Spleen (tissue), 11 donors: ENCODE data around the gene PCP2. TPM values are rescaled to one million over a fixed set of nuclear protein-coding genes. Genes with fewer than 3 reads are reported as not detected.

ENCODE experiments used
- DNase-seq: peaks from one replicate; pipeline ENCODE4 v3.0.0-alpha.2; 2020
- H3K27ac ChIP-seq, 8 donors: fragments of 200-600 bp; sonication (generic) in 7 of 8; 1 replicate in 4 of 8; 2 replicates in 4 of 8; pipeline versions ENCODE4 v1.5.0 to v1.8.0; 2016 to 2021; ENCODE audit warnings: inconsistent platforms in 4 of 8, mild to moderate bottlenecking in 4 of 8, moderate library complexity in 1 of 8
- H3K27me3 ChIP-seq, 7 donors: fragments of 200-600 bp; sonication (generic) in 6 of 7; replicated peaks in 1 of 7; 1 replicate in 4 of 7; 2 replicates in 3 of 7; pipeline versions ENCODE4 v1.5.0 to v1.8.0; 2016 to 2021; ENCODE audit warnings: inconsistent platforms in 3 of 7, mild to moderate bottlenecking in 1 of 7
- H3K36me3 ChIP-seq, 6 donors: fragments of 200-600 bp; sonication (generic) in 5 of 6; 1 replicate in 4 of 6; 2 replicates in 2 of 6; pipeline versions ENCODE4 v1.5.0 to v1.8.0; 2016 to 2021; ENCODE audit warnings: inconsistent platforms in 2 of 6
- H3K4me1 ChIP-seq, 6 donors: fragments of 200-600 bp; sonication (generic) in 5 of 6; 1 replicate in 3 of 6; 2 replicates in 3 of 6; pipeline versions ENCODE4 v1.5.0 to v1.8.0; 2016 to 2021; ENCODE audit warnings: inconsistent platforms in 3 of 6
- H3K4me3 ChIP-seq, 8 donors: fragments of 200-600 bp; sonication (generic) in 7 of 8; 1 replicate in 4 of 8; 2 replicates in 4 of 8; pipeline versions ENCODE4 v1.5.0 to v1.8.0; 2016 to 2021; ENCODE audit warnings: inconsistent platforms in 4 of 8, mild to moderate bottlenecking in 4 of 8, moderate library complexity in 2 of 8
- H3K9me3 ChIP-seq, 8 donors: fragments of 200-600 bp; sonication (generic) in 7 of 8; 1 replicate in 4 of 8; 2 replicates in 4 of 8; pipeline versions ENCODE4 v1.5.0 to v1.8.0; 2016 to 2021; ENCODE audit warnings: inconsistent platforms in 4 of 8
- POLR2A ChIP-seq, 3 donors: fragments of 450-650 bp; IDR thresholded peaks; one replicate each; pipeline ENCODE4 v1.5.1; 2017; ENCODE audit warnings: antibody characterized with exemption in 3 of 3, mild to moderate bottlenecking in 1 of 3
- POLR2AphosphoS5 ChIP-seq, 3 donors: sonication (generic); formaldehyde crosslinking; IDR thresholded peaks; one replicate each; pipeline ENCODE4 v1.5.1; 2017; ENCODE audit warnings: antibody characterized with exemption in 3 of 3
- WGBS, 5 donors: extraction: QIAGEN DNeasy Blood & Tissue Kit in 3 of 5; methylation state at CpG; one replicate each; pipeline versions ENCODE4 v1.1.5 to v1.1.7; 2013 to 2018; 5-methylcytosine and 5-hydroxymethylcytosine counted together
- intact Hi-C: fragments of 100-400 bp; cut with DNase I; formaldehyde crosslinking; loops from one replicate; pipeline ENCODE4 v1.15.0; 2023; ENCODE audit warnings: low total_unique reads
- polyA plus RNA-seq, 3 donors: library from polyadenylated mRNA; stranded (reverse); fragments of 200-250 nt; gene quantifications; one replicate each; pipeline ENCODE4 v1.2.1, GENCODE V29; 2013
- total RNA-seq, 7 donors: library from RNA; depleted of rRNA in 3 of 7; stranded (reverse); fragments of >200 nt in 3 of 7; fragmentation: NEBNext Ultra II Directional in 4 of 7; extraction: Animal tissue kit (Norgen Biotek cat#: 25700) in 4 of 7; gene quantifications; one replicate each; pipeline versions ENCODE4 v1.1.0 to v1.2.1, GENCODE V29; 2016 to 2021
- TF ChIP-seq, protein P1 (sequence below), 11 experiments: fragments of 200-600 bp in 7 of 11; fragments of 450-650 bp in 4 of 11; sonication (generic) in 4 of 11; IDR thresholded peaks in 8 of 11; conservative IDR thresholded peaks in 3 of 11; 1 replicate in 7 of 11; 2 replicates in 4 of 11; pipeline versions ENCODE4 v1.4.0 to v1.8.0; 2016 to 2021; ENCODE audit warnings: antibody characterized with exemption in 11 of 11, inconsistent platforms in 4 of 11, mild to moderate bottlenecking in 1 of 11
- donor health status: healthy with polysubstance abuse.
- donor health status: DM: no; HTN: no; CAD: no; lungs with moderate emphysema.
- donor health status: DM: no; HTN: no; CAD: no.
- donor health status: Bipolar disorder and iron deficiency.
- donor health status: healthy.
- donor health status: DM: no; HTN: no; CAD: no.
- donor health status: DM: yes; HTN: yes; CAD: no.

PCP2 gene
- total and polyA plus RNA-seq, 10 donors, result 1.5 to 5.9 (median 2.5) TPM; not detected in 1

DNA sequence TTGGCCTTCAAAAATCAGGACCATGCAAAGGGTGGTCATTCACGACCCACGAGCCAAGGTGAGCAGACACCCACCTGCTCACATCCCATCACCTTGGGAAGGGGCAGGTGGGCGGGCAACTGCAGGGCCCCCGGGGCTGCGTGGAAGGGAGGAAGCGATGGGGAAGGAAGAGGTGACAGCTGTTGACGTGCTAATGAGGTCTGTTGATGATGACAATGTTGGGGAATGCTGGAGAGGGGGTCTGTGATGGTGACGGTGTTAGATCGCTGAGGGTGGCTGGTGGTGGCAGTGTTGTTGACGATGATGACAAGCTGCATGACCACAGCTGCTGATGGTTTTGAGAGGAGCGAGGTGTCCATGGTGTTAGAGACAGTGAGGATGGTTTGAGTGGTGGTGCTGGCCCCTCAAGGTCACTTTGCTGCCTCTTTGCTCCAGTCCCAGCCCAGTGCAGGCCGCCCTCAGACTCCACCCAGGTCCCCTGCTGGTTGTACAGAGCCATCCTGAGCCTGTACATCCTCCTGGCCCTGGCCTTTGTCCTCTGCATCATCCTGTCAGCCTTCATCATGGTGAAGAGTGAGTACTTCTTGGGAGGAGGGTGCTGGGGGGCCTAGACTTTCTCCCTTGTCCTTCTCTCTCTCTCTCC is 44.3 kb upstream of the PCP2 start:
- TF ChIP-seq POLR2AphosphoS5 (IDR thresholded peaks at IDR 0.05), result peak; percentile 19 to 50 (median 29)
- TF ChIP-seq POLR2A (IDR thresholded peaks at IDR 0.05), result no peak
- TF ChIP-seq, protein P1, sequence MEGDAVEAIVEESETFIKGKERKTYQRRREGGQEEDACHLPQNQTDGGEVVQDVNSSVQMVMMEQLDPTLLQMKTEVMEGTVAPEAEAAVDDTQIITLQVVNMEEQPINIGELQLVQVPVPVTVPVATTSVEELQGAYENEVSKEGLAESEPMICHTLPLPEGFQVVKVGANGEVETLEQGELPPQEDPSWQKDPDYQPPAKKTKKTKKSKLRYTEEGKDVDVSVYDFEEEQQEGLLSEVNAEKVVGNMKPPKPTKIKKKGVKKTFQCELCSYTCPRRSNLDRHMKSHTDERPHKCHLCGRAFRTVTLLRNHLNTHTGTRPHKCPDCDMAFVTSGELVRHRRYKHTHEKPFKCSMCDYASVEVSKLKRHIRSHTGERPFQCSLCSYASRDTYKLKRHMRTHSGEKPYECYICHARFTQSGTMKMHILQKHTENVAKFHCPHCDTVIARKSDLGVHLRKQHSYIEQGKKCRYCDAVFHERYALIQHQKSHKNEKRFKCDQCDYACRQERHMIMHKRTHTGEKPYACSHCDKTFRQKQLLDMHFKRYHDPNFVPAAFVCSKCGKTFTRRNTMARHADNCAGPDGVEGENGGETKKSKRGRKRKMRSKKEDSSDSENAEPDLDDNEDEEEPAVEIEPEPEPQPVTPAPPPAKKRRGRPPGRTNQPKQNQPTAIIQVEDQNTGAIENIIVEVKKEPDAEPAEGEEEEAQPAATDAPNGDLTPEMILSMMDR (IDR thresholded peaks at IDR 0.05 in 8 of 11, conservative IDR thresholded peaks at IDR 0.05 in 3 of 11), result peak in 1 of 11 experiments; percentile 17
- Histone ChIP-seq H3K4me1 (peaks cover 6 to 81% (median 47%) of the 10 kb centered on the region in 6 donors), H3K36me3 (peaks cover 0 to 9% (median 7%) of the 10 kb centered on the region in 6 donors), H3K27me3 (peaks cover 0 to 51% (median 14%) of the 10 kb centered on the region in 7 donors), H3K27ac (peak overlapping the region in 7 of 8 donors; percentile 54 to 98 (median 81)), H3K4me3 (peak overlapping the region in 5 of 8 donors; percentile 14 to 96 (median 26)), H3K9me3 (peaks cover 0 to 5% (median 0%) of the 10 kb centered on the region in 8 donors)
- peak; percentile 81 for DNase-seq
- 28 to 43% (median 31%) methylated on average over 12 of the region's 12 CpGs for WGBS, 5 donors
- intact Hi-C loops, result no loop called here

DNA sequence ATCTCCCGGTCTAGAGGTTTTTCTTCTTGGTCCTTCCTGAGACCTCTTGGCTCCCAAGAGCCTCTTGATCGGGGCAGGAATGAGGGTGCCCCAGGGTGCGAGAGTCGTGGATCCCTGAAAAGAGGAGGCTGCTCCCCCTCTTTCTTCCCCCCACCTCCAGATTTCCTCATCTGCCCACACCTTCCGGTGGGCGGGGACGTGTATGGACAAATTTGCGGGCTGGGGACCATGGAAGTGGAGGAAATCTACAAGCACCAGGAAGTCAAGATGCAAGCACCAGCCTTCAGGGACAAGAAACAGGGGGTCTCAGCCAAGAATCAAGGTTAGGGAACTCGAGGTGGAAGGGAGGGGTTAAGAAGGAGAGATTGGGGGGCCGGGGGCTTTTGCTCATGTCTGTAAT is 43.3 kb upstream of the PCP2 start, which contains the start of gene MCEMP1:
MCEMP1 (plus strand) TSS at position 237 of the 400 bp plus-strand sequence; CDS start at position 268, 31 bp downstream.
- H3K9me3 ChIP-seq, result peaks cover 0 to 5% (median 0%) of the 10 kb centered on the region in 8 donors
- peak within 1 kb of the TSS in 6 of 8 donors; percentile 3 to 96 (median 24) for H3K4me3 ChIP-seq
- H3K27me3 ChIP-seq, result peaks cover 0 to 60% (median 14%) of the 10 kb centered on the region in 7 donors
- H3K4me1 ChIP-seq, result peaks cover 4 to 72% (median 37%) of the 10 kb centered on the region in 6 donors
- H3K27ac ChIP-seq, result peak within 1 kb of the TSS in 7 of 8 donors; percentile 54 to 98 (median 81)
- peak; percentile 84 for DNase-seq
- intact Hi-C loops, result no loop called here
- no peaks in the 10 kb centered on the region for H3K36me3 ChIP-seq
- TF ChIP-seq POLR2A (IDR thresholded peaks at IDR 0.05) (no peak), POLR2AphosphoS5 (IDR thresholded peaks at IDR 0.05) (peak in 1 of 3 donors; percentile 62)
- TF ChIP-seq, protein P1 (IDR thresholded peaks at IDR 0.05 in 8 of 11, conservative IDR thresholded peaks at IDR 0.05 in 3 of 11), result no peak
- WGBS, 5 donors, result 6 to 28% (median 8%) methylated on average over 10 of the region's 10 CpGs

DNA sequence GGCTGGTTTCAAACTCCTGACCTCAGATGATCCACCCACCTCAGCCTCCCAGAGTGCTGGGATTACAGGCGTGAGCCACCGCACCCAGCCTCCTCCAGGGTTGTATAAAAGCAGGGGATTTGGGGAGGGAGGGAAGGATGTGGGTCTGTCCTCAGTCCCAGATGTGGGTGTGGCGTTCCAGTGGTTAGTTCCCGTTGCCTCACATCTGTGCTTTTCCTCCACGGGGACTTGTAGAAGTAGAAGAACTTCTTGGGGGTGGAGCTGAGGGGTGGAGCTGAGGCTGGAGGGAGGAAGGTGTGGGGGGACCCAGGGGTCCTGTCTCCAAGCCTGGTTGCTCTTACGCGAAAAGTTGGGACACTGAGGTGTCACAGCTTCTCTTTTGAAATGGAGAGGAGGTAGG is 42.9 kb upstream of the PCP2 start:
- peak overlapping the region in 7 of 8 donors; percentile 54 to 98 (median 81) for H3K27ac ChIP-seq
- H3K27me3 ChIP-seq, result peaks cover 0 to 65% (median 16%) of the 10 kb centered on the region in 7 donors
- intact Hi-C loops, result no loop called here
- H3K36me3 ChIP-seq, result no peaks in the 10 kb centered on the region
- WGBS, 5 donors, result 4 to 25% (median 8%) methylated on average over 7 of the region's 7 CpGs
- peaks cover 0 to 5% (median 0%) of the 10 kb centered on the region in 8 donors for H3K9me3 ChIP-seq
- TF ChIP-seq, protein P1 (IDR thresholded peaks at IDR 0.05 in 8 of 11, conservative IDR thresholded peaks at IDR 0.05 in 3 of 11), result no peak
- no peak for TF ChIP-seq POLR2A (IDR thresholded peaks at IDR 0.05)
- TF ChIP-seq POLR2AphosphoS5 (IDR thresholded peaks at IDR 0.05), result no peak
- peaks cover 4 to 67% (median 35%) of the 10 kb centered on the region in 6 donors for H3K4me1 ChIP-seq
- H3K4me3 ChIP-seq, result peak overlapping the region in 4 of 8 donors; percentile 3 to 96 (median 56)
- DNase-seq, result peak; percentile 70
